Right forelimb (tissue), 1 donor: ENCODE data around the gene TLX3.
"Not testable (repeated sequence)": the region's sequence is repeated elsewhere in the genome, so short reads cannot be mapped to it uniquely, and the experiment has no call there.

Experiments used
- DNase-seq: peaks from one replicate; pipeline ENCODE4 v3.0.0-alpha.2; 2018

Gene TLX3

DNA sequence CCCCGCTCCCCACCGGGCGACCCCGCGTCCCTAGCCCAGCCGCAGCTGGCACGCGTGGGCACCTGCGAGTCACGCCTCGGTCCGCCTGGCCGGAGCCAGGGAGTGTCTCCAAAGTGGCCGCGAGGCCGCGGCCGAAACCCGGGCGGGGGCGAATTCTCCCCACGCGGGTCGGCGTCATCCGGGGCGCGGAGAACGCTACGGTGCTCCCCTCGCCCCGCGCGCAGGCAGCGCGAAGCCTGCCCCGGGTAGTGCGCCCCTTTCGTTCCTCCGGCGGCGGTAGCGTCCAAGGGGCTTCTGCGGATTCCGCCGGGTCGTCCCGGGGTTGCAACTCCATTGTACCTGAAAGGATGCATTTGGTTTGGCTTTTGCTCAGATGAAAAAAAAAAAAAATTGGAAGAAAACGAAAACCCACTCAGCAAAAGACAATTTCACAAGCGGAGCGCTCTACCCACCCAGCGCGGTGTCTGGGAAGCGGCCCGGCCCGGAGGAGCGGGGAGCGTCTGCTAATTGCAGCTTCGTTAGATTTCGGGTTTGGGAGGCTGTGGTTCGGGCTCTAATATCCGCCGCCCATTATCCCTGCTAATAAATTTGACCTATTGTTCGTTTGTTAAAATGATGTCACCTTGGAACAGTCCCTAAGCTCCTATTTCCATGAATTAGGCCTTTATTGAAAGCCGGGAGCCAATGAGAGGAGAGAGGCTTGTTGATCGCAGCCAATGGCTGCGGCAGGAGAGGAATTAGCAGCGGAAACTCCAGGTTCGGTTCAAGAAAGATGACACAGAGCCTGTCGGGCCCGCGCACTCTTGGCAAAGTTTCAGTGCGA lies at the start of gene TLX3:
Gene TLX3 (plus strand): TSS at position 796 of the 823 bp plus-strand sequence. CDS start 118 bp downstream, outside the sequence.
- DNase-seq = no peak

DNA sequence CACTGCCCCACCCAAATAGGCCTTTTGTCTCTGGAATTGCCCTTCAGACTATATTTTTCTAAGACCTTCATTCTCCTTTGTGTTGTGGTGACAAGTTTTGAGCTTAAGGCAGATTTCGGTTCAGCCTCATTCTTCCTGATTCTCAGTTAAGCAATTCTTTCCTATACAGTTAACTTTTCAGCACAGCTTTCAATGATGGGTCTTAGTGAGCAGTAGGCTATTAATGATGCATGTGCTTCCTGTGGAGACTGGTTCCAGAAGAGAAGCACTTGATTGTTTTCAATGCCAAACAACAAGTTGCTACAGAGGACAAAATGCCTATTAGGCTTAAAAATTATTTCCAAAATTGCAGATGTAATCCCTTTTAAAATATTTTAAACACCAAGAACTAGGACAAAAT lies 47.7 kb upstream of the TLX3 start:
- DNase-seq = no peak

DNA sequence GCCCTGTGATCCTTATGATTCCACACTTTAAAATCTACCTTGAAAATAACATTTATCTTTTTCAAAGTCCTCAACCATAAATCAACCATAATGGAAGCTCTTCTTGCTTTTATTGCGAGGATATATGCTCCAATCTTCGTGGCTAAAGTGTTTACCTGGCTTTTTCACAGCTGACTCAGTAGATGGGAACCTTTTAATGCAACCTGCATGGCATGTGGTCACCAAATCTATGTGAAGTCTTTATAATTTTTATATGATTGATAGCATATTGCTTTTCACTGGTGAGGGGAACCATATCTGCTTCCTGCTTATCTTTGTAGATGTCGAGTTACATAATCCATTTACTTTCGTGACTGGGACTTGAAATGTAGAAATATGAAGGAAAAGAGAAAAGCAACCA lies 47.1 kb upstream of the TLX3 start:
- DNase-seq = no peak

DNA sequence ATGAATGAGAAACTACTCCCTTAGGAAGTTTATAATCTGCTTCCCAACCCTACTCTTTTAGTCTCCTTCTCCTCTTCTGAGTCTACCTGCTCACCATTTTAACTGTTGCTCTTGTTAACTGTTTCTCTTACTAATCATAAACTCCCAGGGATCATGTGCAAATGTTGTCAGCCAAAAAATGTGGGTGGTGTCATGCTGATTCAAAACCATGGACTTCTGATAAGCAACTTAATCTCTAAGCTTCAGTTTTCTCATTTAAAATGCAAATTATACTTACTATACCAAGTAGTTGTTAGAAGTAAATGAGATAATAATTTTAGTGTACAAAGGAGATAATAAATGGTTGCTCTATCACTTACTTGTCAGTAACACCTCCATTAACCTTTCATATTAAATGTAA lies 45.9 kb upstream of the TLX3 start:
- DNase-seq = no peak

DNA sequence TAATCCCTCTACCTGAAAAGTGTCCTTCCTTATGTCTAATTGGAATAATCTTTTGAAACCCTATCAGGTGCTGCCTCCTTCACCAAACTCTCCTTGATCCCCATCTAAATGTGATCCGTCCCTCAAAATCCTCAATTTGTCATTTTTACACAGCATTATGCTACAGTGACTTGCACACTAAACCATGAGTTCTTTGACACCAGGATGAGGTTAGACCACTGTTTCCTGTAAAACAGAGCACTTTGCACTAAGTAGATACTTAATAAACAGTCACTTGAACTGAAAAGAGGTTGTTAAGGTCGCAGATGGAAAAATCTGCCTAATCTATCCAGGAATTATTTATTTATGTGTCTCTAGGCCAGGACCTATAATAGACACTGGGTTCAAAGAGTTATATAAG lies 44.2 kb upstream of the TLX3 start:
- no peak for DNase-seq

DNA sequence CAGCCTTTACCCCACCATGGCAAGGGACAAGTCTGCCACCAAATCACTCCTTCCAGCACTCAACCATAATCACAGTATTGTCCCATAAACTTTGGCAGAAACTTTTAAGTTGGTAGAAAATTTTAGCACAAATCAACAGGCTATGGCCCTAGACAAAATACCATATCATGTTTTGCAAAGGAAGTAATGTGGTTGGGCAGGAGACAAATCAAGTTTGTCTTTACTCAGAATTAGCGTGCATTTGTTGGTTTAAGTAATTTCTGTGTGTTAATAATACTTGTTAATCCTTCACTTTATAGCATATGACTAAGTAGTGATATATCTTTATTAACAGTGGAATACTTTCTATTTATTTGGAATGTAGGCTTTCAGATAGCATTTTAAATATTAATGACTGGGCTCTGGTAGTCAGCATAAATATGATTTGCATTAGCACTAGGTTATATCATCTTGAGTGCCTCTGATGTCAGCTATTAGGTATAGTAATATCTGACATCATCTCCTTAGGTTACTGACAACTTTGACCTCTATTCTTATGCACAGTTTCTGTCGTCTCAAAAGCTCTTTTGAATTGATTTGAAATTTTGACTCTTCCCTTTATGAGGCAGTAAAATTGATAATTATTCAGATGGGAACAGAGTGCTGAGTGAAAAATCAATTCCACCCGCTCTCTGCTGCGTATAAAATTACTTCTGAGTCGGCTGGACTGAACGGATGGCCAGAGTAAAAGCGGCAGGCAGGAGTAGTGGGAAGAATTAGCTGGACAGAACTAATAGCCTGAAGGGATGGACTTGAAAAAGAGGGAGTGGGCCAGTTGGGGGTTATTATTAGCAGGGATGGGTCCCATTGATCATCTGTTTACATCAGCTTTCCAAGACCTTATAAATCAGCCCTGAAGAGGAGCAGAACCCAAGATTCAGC lies 40.1 kb upstream of the TLX3 start:
- DNase-seq = no peak

DNA sequence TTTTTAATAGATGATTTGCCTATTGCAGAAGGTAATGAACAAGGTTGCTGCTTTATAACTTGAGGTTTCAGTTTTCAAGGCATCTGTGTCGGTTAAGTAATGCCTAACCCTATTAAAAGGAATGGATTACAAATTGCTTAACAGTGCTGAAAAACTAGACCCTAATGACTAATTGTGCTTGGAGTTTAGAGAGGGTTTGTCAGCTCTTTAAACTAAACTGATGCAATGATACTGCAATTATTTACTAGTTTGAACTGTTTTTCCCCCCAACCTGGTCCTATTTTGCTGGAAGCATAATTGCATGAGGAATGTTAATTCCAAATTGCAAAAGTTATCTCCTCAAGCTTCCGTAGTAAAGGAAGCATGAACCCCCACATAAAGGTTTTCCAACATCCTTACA lies 39.3 kb upstream of the TLX3 start:
- DNase-seq = no peak

DNA sequence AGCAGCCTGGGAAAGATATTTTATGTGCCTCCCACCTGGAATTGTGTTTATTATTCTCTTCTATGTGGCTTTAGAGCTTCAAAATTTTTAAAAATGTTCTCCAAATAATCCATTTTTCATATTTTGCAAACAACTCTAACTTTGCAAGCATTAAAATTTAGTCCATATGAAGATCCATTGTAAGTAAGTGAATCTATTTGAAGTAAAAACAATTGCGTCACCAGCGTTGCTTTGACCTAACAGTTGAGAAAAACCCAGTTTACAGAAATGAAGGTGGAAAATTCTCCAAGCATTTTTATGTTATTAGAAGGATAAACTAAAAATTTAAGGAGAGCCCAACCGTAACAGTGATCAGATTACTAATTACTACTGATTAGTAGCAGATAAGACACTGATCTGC lies 38.9 kb upstream of the TLX3 start:
- no peak for DNase-seq

DNA sequence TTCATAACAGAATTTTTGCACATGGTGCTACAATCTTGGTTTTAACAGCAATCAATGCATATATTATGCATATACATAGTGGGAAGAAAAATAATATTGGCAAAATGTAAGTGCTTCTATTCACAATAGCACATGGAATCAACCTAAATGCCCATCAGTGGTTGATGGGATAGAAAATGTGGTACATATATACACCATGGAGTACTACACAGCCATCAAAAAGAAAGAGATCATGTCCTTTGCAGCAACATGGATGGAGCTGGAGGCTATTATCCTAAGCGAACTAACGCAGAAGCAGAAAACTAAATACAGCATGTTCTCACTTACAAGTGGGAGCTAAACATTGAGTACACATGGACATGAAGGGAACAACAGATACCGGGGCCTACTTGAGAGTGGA lies 37.2 kb upstream of the TLX3 start:
- no peak for DNase-seq

DNA sequence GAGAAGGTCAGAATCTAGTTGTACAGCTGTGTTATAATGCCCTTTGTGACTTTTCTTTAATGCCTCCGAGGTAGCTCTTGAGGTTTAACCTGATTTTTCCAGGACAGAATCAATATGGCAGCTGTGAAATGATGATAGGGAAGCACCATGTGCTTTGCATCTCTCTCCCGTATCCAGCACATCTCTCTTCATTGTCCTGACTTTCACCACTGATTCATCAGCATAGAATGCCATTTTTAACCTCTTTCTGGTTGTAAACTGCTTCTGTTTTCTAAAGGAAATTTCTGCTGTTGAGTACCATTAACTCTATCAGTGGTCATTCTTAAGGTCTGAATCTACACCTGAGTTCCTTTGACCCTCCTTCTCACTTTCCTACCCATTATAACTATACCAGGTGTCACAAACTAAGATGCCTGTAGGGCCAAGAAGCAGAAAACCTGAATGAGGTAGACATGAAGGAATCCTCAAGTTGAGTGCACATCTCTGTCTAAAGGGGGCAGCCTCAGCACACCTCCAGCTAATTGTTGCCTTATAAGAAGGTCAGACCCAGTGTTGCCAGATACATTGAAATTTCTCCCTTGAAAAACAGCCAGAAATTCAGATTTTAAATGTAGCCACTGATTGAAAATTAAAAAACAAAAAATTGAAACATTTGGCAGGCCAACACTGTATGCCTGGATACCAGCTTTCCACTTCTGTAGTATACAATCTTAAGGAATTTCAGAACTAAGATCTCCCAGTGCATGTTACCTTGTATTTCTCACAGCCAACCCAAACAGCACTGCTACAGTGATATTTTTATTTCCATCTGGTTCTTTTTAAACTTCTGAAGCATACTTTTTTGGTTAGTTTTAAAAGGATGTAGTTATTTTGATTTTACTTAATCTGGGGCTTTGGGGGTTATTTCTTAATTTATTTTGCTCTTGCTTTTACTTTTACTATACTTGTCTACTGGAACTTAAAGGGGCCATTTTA lies 35.8 kb upstream of the TLX3 start:
- DNase-seq = no peak

DNA sequence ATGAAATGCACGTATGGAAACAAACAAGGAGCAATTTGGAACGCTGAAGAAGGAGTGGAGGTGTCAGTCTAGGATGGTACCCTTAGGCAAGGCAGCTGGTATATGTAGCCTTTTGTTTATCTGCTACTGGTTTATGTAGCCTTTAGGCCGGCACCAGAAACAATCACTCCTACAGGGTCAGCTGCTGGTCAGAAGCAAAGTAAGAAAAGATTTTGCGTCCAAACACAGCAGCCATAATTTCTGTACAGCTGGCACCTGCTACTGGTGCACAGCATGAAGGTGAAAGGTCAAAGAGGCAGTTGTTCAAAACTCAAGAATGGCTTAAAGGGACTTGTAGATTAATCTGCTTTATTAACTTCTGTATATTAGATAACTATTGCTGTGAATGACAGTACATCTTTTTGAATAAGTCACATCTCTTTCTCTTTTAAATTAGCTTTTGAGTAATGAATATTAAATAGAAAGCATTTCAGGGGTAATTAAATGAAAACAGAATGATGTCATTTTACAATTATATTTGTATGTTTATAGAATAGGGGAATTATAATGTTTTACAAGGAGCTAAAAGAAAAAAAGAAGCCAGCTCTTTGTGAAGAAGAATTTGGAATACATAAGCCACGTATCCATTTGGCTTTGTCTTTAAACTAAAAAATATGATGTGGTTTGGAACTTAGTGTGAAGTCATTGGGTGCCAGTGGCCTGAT lies 33.1 kb upstream of the TLX3 start:
- no peak for DNase-seq

DNA sequence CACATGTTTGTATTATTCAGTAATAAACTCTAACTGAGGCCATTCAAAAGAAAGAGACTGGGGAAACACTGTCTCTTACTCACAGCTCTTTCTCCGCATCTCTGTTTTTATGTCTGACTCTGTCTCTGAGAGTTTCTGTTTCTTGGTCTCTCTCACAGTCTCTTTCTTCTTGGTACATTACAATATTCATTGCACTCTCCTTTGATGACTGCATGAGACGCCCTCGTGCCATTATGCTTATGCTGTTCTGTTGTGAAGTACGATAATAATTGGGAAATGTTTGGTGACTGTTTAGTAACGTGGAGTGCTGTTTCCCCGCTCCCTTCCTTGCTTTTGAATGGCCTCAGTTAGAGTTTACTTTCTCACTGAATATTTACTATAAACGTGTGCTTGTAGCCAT lies 25.3 kb upstream of the TLX3 start:
- DNase-seq = no peak

DNA sequence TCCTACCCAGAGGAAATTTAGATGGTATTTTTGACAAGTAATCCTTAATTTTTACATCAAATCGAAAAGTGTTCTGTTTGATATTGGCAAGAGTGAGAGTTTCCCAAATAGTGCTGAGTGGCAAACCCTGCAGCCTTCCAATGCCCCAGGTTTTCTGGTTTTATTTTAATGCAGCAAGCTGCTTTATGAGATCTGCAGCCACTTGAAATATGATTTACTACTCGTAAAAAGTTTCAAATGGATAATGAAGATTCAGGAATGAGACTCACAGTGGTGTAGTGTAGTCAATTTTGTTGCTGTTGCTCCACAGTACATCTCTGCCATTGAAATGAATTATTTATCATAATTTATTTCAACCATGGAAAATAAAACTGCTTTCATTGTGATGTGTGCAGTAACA lies 23.6 kb upstream of the TLX3 start:
- DNase-seq = no peak

DNA sequence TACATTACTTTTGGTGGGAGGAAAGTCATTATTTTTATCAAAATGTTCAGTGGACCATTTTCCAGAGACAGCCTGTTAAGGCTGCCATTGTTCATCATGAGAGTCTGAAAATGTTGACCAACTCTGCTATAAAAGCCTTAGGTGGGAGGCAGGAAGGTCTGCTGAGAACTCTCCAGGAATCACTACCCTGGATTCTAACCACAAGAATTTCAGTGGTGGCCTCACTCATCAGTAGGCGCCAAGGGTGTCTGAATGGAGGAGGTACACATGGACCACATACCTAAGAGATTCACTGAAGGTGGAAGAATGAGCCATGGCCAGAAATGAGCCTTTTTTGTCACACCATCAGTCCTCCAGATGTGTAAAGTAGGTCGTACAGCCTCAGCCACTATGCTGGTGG lies 21.0 kb upstream of the TLX3 start:
- DNase-seq = no peak

DNA sequence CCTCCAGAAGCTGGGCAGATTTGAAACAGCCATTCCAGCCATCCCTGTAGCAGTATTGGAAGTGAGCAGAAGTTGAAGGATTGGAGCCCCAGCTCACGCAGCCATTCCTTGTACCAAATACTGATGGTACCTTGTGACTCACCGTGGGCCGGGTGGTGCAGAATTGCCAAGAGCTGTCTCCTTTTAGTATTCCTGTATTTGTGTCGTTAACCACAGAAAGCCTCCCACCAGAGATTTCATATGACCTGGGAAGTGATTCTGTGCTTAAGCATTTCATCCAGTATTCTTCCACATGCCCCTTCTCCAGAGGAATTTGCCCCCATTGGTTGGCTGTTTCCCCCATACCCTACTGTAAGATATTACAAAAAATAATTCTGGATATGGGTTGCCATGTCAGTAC lies 17.7 kb upstream of the TLX3 start:
- no peak for DNase-seq

DNA sequence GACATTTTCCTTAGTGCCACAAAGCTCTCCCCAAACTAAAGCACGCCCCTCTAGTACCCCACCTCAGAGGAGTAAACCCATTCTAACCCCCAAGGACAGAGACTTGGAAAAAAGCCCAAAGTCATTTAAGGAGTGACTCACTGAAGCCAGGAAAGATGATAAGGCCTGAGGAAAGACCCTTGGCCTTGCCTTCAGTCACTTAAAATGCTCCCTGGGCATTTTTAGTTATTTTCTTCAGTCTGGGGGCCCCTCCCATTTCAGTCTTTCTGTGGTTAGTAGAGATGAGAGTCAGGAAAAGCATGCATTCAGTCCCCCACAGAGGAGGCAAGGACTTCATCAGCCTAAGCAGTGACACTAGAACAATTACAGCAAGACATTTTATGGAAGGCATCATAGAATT lies 13.7 kb upstream of the TLX3 start:
- no peak for DNase-seq

DNA sequence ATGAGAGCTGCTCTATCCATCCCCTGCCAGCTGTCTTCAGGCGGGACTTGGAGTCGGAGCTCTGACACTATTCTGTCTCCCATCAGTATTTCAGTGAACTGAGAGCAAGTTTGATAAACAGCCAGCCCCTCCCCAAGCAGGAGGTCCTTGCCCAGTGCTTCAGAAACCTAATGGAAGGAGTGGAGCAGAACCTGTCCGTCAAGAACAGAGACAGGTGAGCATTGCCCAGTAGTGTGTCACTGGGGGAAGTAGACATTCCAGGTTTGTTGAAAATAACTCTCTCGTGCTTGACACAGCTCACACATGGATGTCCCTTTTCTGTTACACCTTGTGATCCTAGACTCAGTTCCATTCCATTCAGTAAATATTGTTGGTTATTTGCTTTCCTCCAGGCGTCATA lies 13.2 kb upstream of the TLX3 start:
- no peak for DNase-seq

DNA sequence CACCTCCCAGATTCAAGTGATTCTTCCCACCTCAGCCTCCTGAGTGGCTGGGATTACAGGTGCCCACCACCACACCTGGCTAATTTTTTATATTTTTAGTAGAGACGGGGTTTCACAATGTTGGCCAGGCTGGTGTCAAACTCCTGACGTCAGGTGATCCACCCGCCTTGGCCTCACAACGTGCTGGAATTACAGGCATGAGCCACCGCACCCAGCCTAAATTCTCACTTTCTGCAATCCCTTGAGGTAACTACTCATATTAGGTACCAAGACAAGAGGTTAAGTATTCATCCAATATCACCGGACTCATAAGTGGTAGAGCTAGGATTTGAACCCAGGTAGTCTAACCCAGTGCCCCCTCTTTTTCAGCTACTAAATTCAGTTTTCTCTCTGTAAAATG lies 11.1 kb upstream of the TLX3 start:
- not testable (repeated sequence) for DNase-seq

DNA sequence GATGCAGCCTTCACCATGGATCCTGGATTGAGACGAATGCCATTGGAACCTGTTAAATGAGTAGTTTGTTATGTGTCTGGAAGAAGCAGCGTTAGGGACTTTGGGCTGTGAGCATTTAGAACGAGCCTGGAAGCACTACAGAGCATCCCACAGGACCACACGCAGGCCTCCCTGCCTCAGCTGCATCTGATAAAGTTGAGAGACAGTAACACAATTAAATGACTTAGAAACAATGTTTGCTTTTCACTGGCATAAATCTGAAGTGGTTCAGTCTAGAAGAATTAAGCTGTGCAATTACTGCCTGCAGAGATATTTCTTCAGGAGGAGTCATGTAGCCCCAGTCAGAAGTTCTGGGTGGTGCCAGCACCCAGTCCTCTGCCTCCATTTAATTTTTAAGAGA lies 9.8 kb upstream of the TLX3 start:
- DNase-seq = no peak

DNA sequence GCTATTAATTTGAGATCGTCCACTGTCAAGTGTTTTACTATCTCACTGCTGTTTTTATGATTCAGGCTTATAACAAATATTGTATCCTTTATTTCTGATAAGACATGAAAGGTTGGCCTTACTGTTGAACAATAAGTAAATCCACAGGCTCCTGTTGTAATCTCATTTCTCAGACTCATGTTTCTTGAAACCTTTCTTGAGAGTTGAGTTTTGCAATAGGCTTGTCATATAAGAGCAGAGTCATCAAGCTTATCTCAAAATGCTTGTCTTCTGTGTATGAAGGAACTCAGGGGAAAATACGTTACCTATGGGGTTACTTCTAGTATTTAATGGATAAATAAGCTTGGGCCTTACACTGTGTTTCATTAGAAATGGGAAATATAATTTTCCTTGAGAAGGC lies 9.2 kb upstream of the TLX3 start:
- DNase-seq = no peak

DNA sequence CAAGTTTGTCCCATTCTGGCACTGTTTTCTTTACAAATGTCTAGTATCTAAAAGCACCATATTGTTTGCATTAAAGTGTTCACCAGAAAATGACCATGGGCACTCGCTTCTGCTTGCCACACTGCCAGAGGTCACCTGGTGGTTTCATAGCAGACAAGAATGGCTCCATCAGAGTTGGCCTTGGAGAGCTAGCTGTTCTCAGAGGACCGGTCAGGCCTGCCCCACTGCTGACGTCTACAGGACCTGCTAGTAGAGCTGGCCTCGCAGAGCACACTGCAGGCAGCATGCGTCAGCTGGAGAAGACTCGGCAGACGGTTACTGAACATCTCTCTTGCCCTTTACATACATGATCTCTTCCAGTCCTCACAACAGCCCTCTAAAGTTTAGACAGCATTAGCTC lies 8.7 kb upstream of the TLX3 start:
- DNase-seq = no peak

DNA sequence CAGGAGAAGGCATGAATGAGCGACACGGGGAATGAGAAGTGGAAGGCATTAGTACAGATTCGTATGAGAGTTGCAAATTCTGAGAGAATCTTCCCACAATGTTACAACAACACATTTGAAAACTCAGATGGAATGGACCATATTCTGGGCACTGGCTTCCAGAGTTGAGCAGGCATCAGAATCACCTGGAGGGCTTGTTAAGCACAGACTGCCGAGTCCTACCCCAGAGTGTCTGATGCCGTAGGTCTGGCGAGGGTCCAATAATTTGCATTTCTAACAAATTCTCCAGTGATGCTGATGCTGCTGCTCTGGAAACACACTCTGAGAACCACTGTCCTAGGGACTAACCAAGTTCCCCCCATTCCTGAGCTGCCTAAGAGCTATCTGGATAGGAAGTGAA lies 2.9 kb upstream of the TLX3 start:
- no peak for DNase-seq
